GM12801 (cell line): Measurements from ENCODE around the gene CEBPB.

Source experiments
- TF ChIP-seq, protein P1 (sequence below): IDR thresholded peaks from one replicate; pipeline ENCODE4 v1.5.1; 2011; ENCODE audit warnings: control low read depth; ENCODE audit not compliant: insufficient read length; ENCODE audit errors: extremely low read depth

Gene CEBPB

DNA sequence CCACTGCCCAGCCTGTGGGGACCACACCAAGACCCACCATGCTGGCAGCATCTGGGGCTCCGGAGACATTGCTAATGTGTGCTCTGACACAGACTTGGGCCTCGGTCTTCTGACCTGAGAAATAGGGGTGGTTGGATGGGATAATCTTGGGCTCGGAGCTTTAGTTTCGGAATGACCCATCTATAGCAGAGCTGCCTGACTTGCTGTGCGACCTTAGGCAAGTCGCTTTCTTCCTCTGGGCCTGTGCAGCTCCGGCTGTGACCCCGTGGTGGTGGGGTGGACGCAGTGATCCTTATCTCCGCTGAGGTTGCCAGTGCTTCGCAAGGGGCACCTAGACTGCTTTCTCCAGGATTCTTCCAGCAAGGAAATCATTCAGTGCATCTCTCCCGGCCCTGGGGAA is 43.7 kb downstream of the CEBPB start:
- TF ChIP-seq, protein P1, sequence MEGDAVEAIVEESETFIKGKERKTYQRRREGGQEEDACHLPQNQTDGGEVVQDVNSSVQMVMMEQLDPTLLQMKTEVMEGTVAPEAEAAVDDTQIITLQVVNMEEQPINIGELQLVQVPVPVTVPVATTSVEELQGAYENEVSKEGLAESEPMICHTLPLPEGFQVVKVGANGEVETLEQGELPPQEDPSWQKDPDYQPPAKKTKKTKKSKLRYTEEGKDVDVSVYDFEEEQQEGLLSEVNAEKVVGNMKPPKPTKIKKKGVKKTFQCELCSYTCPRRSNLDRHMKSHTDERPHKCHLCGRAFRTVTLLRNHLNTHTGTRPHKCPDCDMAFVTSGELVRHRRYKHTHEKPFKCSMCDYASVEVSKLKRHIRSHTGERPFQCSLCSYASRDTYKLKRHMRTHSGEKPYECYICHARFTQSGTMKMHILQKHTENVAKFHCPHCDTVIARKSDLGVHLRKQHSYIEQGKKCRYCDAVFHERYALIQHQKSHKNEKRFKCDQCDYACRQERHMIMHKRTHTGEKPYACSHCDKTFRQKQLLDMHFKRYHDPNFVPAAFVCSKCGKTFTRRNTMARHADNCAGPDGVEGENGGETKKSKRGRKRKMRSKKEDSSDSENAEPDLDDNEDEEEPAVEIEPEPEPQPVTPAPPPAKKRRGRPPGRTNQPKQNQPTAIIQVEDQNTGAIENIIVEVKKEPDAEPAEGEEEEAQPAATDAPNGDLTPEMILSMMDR = no peak

DNA sequence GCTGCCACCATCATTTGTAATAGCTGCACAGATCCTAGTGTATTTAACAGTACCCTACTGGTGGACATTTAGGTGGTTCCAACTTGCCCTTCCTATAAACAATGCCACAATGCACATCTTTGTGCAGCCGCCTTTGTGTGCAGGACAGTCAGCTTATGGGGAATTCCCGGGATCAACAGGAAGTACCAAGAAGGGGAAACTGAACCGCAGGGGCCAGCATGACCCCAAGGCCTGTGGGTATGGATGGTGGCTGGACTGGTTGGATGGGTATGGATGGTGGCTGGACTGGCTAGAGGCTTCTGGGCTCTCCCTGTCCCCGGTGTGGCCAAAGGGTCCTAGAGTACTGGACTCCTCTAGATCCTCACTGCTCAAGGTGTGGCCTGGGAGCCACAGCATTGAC is 46.7 kb downstream of the CEBPB start:
- TF ChIP-seq, protein P1 = no peak

DNA sequence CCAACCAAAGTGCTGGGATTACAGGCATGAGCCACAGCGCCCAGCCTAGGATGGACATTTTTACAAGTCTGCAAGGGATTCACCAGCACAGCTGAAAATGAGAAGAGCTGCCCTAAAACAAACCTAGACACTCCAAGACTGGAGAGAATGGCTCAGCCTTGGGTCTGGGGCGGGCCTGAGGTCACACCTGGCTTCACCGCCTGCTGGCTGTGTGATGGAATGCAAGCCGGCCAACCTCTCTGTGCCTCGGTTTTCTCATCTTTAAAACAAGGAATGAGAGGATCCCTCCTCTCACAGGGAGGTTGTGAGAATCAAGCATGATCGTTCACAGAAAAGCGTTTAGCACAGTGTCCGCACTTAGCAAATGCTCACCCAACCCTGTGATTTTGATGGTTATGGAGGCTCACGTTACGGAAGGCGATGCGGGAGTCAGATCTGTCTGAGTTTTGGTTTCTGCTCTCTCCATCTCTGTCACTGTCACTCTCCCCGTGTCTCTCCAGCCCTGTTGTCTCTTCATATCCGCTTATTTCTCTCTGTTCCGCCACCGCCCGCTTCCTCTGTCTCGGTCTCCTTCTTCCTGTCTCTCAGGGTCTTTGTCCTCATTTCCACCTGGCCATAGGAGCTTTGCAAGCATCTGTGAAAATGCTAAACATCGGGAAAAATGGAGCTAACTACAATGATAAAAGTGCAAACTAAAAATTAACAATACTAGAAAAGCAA is 47.6 kb downstream of the CEBPB start:
- TF ChIP-seq, protein P1 = no peak

DNA sequence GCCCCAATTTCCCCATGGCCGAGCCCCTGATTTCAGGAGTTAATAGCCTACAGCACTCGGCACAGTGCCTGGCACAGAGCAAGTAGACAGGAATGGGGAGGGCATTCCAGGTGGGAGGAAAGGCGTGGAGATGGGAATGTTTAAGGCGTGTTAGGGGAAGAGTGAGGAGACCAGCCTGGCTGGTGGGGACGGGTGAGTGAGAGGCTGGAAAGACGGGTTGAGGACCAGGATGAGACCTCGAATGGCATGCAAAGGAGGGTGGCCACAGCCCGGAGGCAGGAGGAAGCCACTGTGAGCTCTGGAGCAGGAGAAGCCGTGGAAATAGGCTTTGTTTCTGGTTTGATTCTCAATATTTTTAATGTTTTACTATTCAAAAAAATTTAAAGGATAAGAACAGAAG is 49.5 kb downstream of the CEBPB start:
- TF ChIP-seq, protein P1 = no peak

DNA sequence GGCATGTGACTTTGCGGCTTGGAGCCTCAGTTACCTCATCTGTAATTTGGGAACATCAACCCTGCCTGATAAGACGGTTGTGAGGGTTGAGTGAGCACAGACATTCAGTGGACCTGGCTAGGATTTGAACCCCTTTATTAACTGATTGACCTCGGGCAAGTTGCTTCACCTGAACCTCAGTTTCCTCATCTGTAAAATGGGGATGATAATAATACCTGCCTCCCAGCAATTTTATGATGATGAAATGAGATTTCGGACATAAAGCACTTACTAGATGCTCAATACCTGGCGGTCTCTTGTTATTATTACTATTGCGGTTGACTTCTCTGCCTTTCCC is 51.5 kb downstream of the CEBPB start:
- TF ChIP-seq, protein P1 = no peak
